GM12891 (cell line): Measurements from ENCODE around the gene GNPTAB.

Experiments
- PAX5 ChIP-seq: IDR thresholded peaks from 2 replicates; pipeline ENCODE4 v1.6.1; 2011; ENCODE audit warnings: low read length, moderate library complexity, mild to moderate bottlenecking; ENCODE audit not compliant: insufficient read depth, severe bottlenecking
- POLR2A ChIP-seq: IDR thresholded peaks from 2 replicates; pipeline ENCODE4 v1.6.1; 2011; ENCODE audit warnings: low read depth, low read length, control low read depth
- POLR2AphosphoS5 ChIP-seq: IDR thresholded peaks from 2 replicates; pipeline ENCODE4 v1.6.1; 2011; ENCODE audit warnings: low read depth, low read length, control low read depth
- SPI1 ChIP-seq: IDR thresholded peaks from 2 replicates; pipeline ENCODE4 v1.6.1; 2011; ENCODE audit warnings: low read depth, low read length, control low read depth
- TAF1 ChIP-seq: IDR thresholded peaks from 2 replicates; pipeline ENCODE4 v1.6.1; 2011; ENCODE audit warnings: low read depth, low read length, control low read depth

GRCh38 chr12:101780599-101780998 lies 50.2 kb downstream of the GNPTAB start:
- TF ChIP-seq POLR2AphosphoS5, result no peak
- no peak for TF ChIP-seq POLR2A
- no peak for TF ChIP-seq TAF1
- no peak for TF ChIP-seq PAX5
- no peak for TF ChIP-seq SPI1
